ENCODE measurements around the gene ESYT2. TPM values are rescaled to one million over a fixed set of nuclear protein-coding genes. Genes with fewer than 3 reads are reported as not detected.

ESYT2 gene
- total and polyA plus RNA-seq, 9 of the 15 experiments (the other 6 are each of a cell fraction or from before 2014, with no cell fraction given) = 5.8 to 86.9 (median 64.7) TPM

GRCh38 chr7:158795272-158795671 lies 34.0 kb downstream of the ESYT2 start (continued):
- TF ChIP-seq, protein P1, sequence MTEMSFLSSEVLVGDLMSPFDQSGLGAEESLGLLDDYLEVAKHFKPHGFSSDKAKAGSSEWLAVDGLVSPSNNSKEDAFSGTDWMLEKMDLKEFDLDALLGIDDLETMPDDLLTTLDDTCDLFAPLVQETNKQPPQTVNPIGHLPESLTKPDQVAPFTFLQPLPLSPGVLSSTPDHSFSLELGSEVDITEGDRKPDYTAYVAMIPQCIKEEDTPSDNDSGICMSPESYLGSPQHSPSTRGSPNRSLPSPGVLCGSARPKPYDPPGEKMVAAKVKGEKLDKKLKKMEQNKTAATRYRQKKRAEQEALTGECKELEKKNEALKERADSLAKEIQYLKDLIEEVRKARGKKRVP (CRISPR knock-in tag; IDR thresholded peaks at IDR 0.05) = no peak

DNA sequence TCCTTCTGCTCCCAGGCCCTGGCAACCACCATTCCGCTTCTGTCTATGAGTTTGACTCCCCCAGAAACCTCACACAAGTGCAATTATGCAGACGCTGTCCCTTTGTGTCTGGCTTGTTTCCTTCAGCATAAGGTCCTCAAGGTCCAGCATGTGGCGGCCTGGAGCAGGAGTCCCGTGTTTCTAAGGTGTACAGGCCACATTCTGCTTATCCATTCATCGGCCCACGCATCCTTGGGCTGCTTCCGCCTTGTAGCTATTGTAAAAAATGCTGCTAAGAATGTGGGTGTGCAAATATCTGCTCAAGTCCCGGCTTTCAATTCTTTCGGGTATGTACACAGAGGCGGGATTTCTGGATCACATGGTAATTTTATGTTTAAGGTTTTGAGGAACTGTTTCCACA lies 38.2 kb downstream of the ESYT2 start:
- 89% methylated on average over 10 of the region's 10 CpGs for WGBS (ENCODE audit: insufficient coverage, low coverage, missing lambda C conversion rate)
- ATAC-seq (no peak), DNase-seq (ENCODE audit: extremely low read depth in 1 of 4, low spot score in 3 of 4) (no peak), FAIRE-seq (no peak)
- in situ Hi-C loops (cut with MboI) = no loop called here
- Histone ChIP-seq H3K36me3 (ENCODE audit: control insufficient read depth, insufficient read depth, low read length) (peaks cover 84% of the 10 kb centered on the region), H2AFZ (ENCODE audit: low read depth, low read length) (no peak overlapping the region), H3K79me2 (ENCODE audit: control insufficient read depth, insufficient read depth, low read length) (no peaks in the 10 kb centered on the region; the same call in 2 of the 3 replicates), H3K4me3 (no peak overlapping the region), H3K4me1 (replicated peaks in 1 of 2; ENCODE audit: control insufficient read depth in 2 of 2, insufficient read depth in 2 of 2, low read length in 2 of 2) (peaks cover 0 to 3% of the 10 kb centered on the region in 2 experiments; a peak in 1 of 5 replicates), H4K20me1 (replicated peaks; ENCODE audit: control insufficient read depth, insufficient read depth, low read length) (no peaks in the 10 kb centered on the region), H3K27ac (ENCODE audit: extremely low read depth, low read depth, low read length) (no peak overlapping the region), H3K9me1 (ENCODE audit: control insufficient read depth, insufficient read depth, low read length) (no peaks in the 10 kb centered on the region), H3K9ac (ENCODE audit: insufficient read depth in 1 of 2, low read depth in 2 of 2, low read length in 2 of 2) (no peak overlapping the region), H3K4me2 (ENCODE audit: insufficient read depth, low read length) (no peak overlapping the region), H3K9me3 (replicated peaks; ENCODE audit: control insufficient read depth, insufficient read depth, low read depth, low read length) (no peaks in the 10 kb centered on the region), H3K27me3 (ENCODE audit: control insufficient read depth in 2 of 2, insufficient read depth in 2 of 2, low read length in 2 of 2) (no peaks in the 10 kb centered on the region)
- TF ChIP-seq, protein P2, sequence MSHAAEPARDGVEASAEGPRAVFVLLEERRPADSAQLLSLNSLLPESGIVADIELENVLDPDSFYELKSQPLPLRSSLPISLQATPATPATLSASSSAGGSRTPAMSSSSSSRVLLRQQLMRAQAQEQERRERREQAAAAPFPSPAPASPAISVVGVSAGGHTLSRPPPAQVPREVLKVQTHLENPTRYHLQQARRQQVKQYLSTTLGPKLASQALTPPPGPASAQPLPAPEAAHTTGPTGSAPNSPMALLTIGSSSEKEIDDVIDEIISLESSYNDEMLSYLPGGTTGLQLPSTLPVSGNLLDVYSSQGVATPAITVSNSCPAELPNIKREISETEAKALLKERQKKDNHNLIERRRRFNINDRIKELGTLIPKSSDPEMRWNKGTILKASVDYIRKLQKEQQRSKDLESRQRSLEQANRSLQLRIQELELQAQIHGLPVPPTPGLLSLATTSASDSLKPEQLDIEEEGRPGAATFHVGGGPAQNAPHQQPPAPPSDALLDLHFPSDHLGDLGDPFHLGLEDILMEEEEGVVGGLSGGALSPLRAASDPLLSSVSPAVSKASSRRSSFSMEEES (CRISPR knock-in tag; IDR thresholded peaks at IDR 0.05) = no peak
- TF ChIP-seq ARID2 (IDR thresholded peaks at IDR 0.05) (no peak), OTX1 (CRISPR knock-in tag; IDR thresholded peaks at IDR 0.05) (no peak), RFX7 (CRISPR knock-in tag; IDR thresholded peaks at IDR 0.05) (no peak), JUN (IDR thresholded peaks at IDR 0.05; ENCODE audit: borderline replicate concordance, low read depth, low read length) (no peak), JUN (CRISPR knock-in tag; IDR thresholded peaks at IDR 0.05; ENCODE audit: borderline replicate concordance) (no peak), POLR3G (IDR thresholded peaks at IDR 0.05; ENCODE audit: extremely low read depth, insufficient read length, insufficient replicate concordance) (no peak), ZNF408 (CRISPR knock-in tag; IDR thresholded peaks at IDR 0.05; ENCODE audit: low read depth) (no peak), AFF4 (CRISPR knock-in tag; IDR thresholded peaks at IDR 0.05) (no peak), ZNF76 (CRISPR knock-in tag; IDR thresholded peaks at IDR 0.05; ENCODE audit: borderline replicate concordance) (no peak), RAD21 (CRISPR knock-in tag; conservative IDR thresholded peaks at IDR 0.05 in 1 of 2, IDR thresholded peaks at IDR 0.05 in 1 of 2) (no peak)
- intact Hi-C loops (cut with micrococcal nuclease) = no loop called here
- no TSS peak for BruUV-seq (replicated peaks)
- POLR2A ChIA-PET = no interaction called here
- CTCF ChIA-PET (ENCODE audit: low intra/inter-chr PET ratio) = no interaction called here

Data from K562 (cell line).